Measurements from ENCODE around the gene ULK4. TPM values are rescaled to one million over a fixed set of nuclear protein-coding genes. Genes with fewer than 3 reads are reported as not detected.

Gene ULK4
- total RNA-seq (10 to 100 TPM in 3 of 4 donors, 1 to 10 TPM in 1; 8.9 to 18.6 (median 16.6) TPM), polyA plus RNA-seq (1 to 10 TPM; 2.1 to 3.9 (median 2.4) TPM)

- WGBS, 2 donors: 0% methylated on average over 58 of the region's 58 CpGs
- Histone ChIP-seq H3K4me3 (peak within 1 kb of the TSS; percentile 79 to 97 (median 90)), H3K4me1 (peaks cover 0 to 14% (median 10%) of the 10 kb centered on the region in 4 donors), H3K9me3 (no peaks in the 10 kb centered on the region), H3K36me3 (no peaks in the 10 kb centered on the region), H3K27ac (peak within 1 kb of the TSS; percentile 88 to 93 (median 90)), H3K27me3 (no peaks in the 10 kb centered on the region)
- peak; percentile 99 for DNase-seq
- intact Hi-C loops (cut with DNase I): loop anchor here (1.0 to 10.0 kb wide), 5 partner anchors 29 to 1505 kb away; partner anchors contain the start of gene RPL14
- TF ChIP-seq POLR2A (IDR thresholded peaks at IDR 0.05) (peak in 1 of 2 donors; percentile 7), CTCF (IDR thresholded peaks at IDR 0.05) (no peak), POLR2AphosphoS5 (IDR thresholded peaks at IDR 0.05) (peak in 3 of 4 donors; percentile 12 to 69 (median 62)), EP300 (IDR thresholded peaks at IDR 0.05) (peak in 1 of 4 donors; percentile 32)
Observed at GRCh38 chr3:41961751-41962679, at the start of gene ULK4. ULK4 (minus strand) TSS chr3:41962103; CDS start chr3:41954759, 7,344 bp downstream.

- no peaks in the 10 kb centered on the region for H3K36me3 ChIP-seq
- intact Hi-C loops (cut with DNase I): loop anchor here (5.0 kb wide), 2 partner anchors 72 to 118 kb away; no protein-coding TSS in a partner anchor
- no peak overlapping the region for H3K4me3 ChIP-seq
- H3K27me3 ChIP-seq: no peaks in the 10 kb centered on the region
- TF ChIP-seq CTCF (IDR thresholded peaks at IDR 0.05): no peak
- no peak for TF ChIP-seq POLR2A (IDR thresholded peaks at IDR 0.05)
- no peaks in the 10 kb centered on the region for H3K9me3 ChIP-seq
- H3K27ac ChIP-seq: no peak overlapping the region
- 46 to 68% methylated on average over 2 of the region's 2 CpGs for WGBS, 2 donors
- DNase-seq: no peak
- H3K4me1 ChIP-seq: peaks cover 0 to 17% (median 9%) of the 10 kb centered on the region in 4 donors
Observed at GRCh38 chr3:42010530-42010929, 48.6 kb upstream of the ULK4 start.

GRCh38 chr3:42009456-42009855 is 47.6 kb upstream of the ULK4 start:
- no peak overlapping the region for H3K27ac ChIP-seq
- intact Hi-C loops (cut with DNase I): no loop called here
- H3K36me3 ChIP-seq: no peaks in the 10 kb centered on the region
- no peaks in the 10 kb centered on the region for H3K27me3 ChIP-seq
- WGBS, 2 donors: 92 to 93% methylated on average over 4 of the region's 4 CpGs
- DNase-seq: no peak
- peaks cover 0 to 9% (median 2%) of the 10 kb centered on the region in 4 donors for H3K4me1 ChIP-seq
- H3K9me3 ChIP-seq: no peaks in the 10 kb centered on the region
- H3K4me3 ChIP-seq: no peak overlapping the region
- TF ChIP-seq POLR2AphosphoS5 (IDR thresholded peaks at IDR 0.05) (no peak), EP300 (IDR thresholded peaks at IDR 0.05) (no peak), POLR2A (IDR thresholded peaks at IDR 0.05) (no peak), CTCF (IDR thresholded peaks at IDR 0.05) (no peak)

- H3K36me3 ChIP-seq: no peaks in the 10 kb centered on the region
- DNase-seq: no peak
- intact Hi-C loops (cut with DNase I): no loop called here
- TF ChIP-seq POLR2A (IDR thresholded peaks at IDR 0.05) (no peak), CTCF (IDR thresholded peaks at IDR 0.05) (no peak), EP300 (IDR thresholded peaks at IDR 0.05) (no peak), POLR2AphosphoS5 (IDR thresholded peaks at IDR 0.05) (no peak)
- no peak overlapping the region for H3K4me3 ChIP-seq
- H3K27ac ChIP-seq: no peak overlapping the region
- no peaks in the 10 kb centered on the region for H3K9me3 ChIP-seq
- H3K4me1 ChIP-seq: peaks cover 0 to 4% (median 0%) of the 10 kb centered on the region in 4 donors
- 72 to 90% methylated on average over 3 of the region's 3 CpGs for WGBS, 2 donors
- H3K27me3 ChIP-seq: no peaks in the 10 kb centered on the region
Observed at GRCh38 chr3:42007785-42008184, 45.9 kb upstream of the ULK4 start.
